K562 (cell line): ENCODE measurements around the gene ZNF609. TPM values are rescaled to one million over a fixed set of nuclear protein-coding genes. Genes with fewer than 3 reads are reported as not detected.

Experiments
- COPS2 ChIP-seq: fragments of 450-650 bp; conservative IDR thresholded peaks from 2 replicates; pipeline ENCODE4 v1.6.1; 2016; ENCODE audit warnings: mild to moderate bottlenecking, moderate library complexity
- CXXC5 ChIP-seq: fragments of 250-450 bp; sonication (Bioruptor Pico); IDR thresholded peaks from 2 replicates; pipeline ENCODE4 v1.8.0; 2022; ENCODE audit warnings: inconsistent platforms, mild to moderate bottlenecking, moderate library complexity
- DMBX1 ChIP-seq: fragments of 250-450 bp; sonication (Bioruptor Pico); IDR thresholded peaks from 2 replicates; pipeline ENCODE4 v1.8.0; 2022; ENCODE audit warnings: inconsistent platforms, mild to moderate bottlenecking, moderate library complexity, borderline replicate concordance
- ESRRB ChIP-seq: fragments of 250-450 bp; sonication (Bioruptor Pico); IDR thresholded peaks from 2 replicates; pipeline ENCODE4 v1.5.0; 2020; ENCODE audit warnings: mild to moderate bottlenecking, moderate library complexity, borderline replicate concordance
- GATAD2A ChIP-seq: fragments of 450-650 bp; IDR thresholded peaks from 2 replicates; pipeline ENCODE4 v1.6.1; 2017
- MCM7 ChIP-seq, 2 experiments: fragments of 450-650 bp; IDR thresholded peaks; 2 replicates each; pipeline ENCODE4 v1.6.1; 2016 to 2018
- MLX ChIP-seq, 2 experiments: fragments of 450-650 bp in 1 of 2; sonication (generic) in 1 of 2; formaldehyde crosslinking; conservative IDR thresholded peaks; 2 replicates each; pipeline versions ENCODE4 v1.4.0 to v1.8.1; 2020 to 2022; ENCODE audit warnings: mild to moderate bottlenecking in 1 of 2, missing genetic modification reagents in 1 of 2
- NFE2 ChIP-seq: IDR thresholded peaks from 2 replicates; pipeline ENCODE4 v1.6.1; 2014; ENCODE audit warnings: antibody characterized with exemption, low read depth
- NFXL1 ChIP-seq: fragments of 450-650 bp; formaldehyde crosslinking; IDR thresholded peaks from 2 replicates; pipeline ENCODE4 v1.4.0; 2021; ENCODE audit warnings: mild to moderate bottlenecking
- NONO ChIP-seq, 2 experiments: fragments of 200-400 bp in 1 of 2; fragments of 450-650 bp in 1 of 2; formaldehyde crosslinking in 1 of 2; IDR thresholded peaks; 2 replicates each; pipeline ENCODE4 v1.6.1; 2017; ENCODE audit warnings: low read depth in 2 of 2, mild to moderate bottlenecking in 2 of 2, moderate library complexity in 2 of 2, low read length in 1 of 2
- PRMT5 ChIP-seq: sonication (generic); formaldehyde crosslinking; IDR thresholded peaks from 2 replicates; pipeline ENCODE4 v1.5.0; 2020; ENCODE audit warnings: missing genetic modification reagents
- RFX1 ChIP-seq: fragments of 450-650 bp; IDR thresholded peaks from 2 replicates; pipeline ENCODE4 v1.6.1; 2016; ENCODE audit warnings: mild to moderate bottlenecking, moderate library complexity
- RFX7 ChIP-seq: fragments of 250-450 bp; sonication (Bioruptor Pico); IDR thresholded peaks from 2 replicates; pipeline ENCODE4 v1.5.1; 2021; ENCODE audit warnings: mild to moderate bottlenecking
- SETDB1 ChIP-seq: IDR thresholded peaks from one replicate; pipeline ENCODE4 v1.6.1; 2012; ENCODE audit warnings: low read length, control low read depth, inconsistent platforms
- SREBF2 ChIP-seq: sonication (generic); formaldehyde crosslinking; IDR thresholded peaks from 2 replicates; pipeline ENCODE4 v1.4.0; 2020; ENCODE audit warnings: mild to moderate bottlenecking, missing genetic modification reagents
- ZEB2 ChIP-seq: fragments of 450-650 bp; IDR thresholded peaks from 2 replicates; pipeline ENCODE4 v1.6.1; 2016
- ZNF133 ChIP-seq: fragments of 250-450 bp; sonication (Bioruptor Pico); IDR thresholded peaks from 2 replicates; pipeline ENCODE4 v1.4.0; 2020; ENCODE audit warnings: mild to moderate bottlenecking
- ZNF518B ChIP-seq: fragments of 250-450 bp; sonication (Bioruptor Pico); IDR thresholded peaks from 2 replicates; pipeline ENCODE4 v1.5.0; 2021; ENCODE audit warnings: mild to moderate bottlenecking, moderate library complexity
- ZNF551 ChIP-seq: fragments of 250-450 bp; sonication (Bioruptor Pico); IDR thresholded peaks from 2 replicates; pipeline ENCODE4 v1.5.0; 2021; ENCODE audit warnings: mild to moderate bottlenecking, moderate library complexity
- ZNF699 ChIP-seq: fragments of 250-450 bp; sonication (Bioruptor Pico); IDR thresholded peaks from 2 replicates; pipeline ENCODE4 v1.8.0; 2021; ENCODE audit warnings: mild to moderate bottlenecking, moderate library complexity; ENCODE audit not compliant: insufficient replicate concordance
- ZNF785 ChIP-seq: fragments of 250-450 bp; sonication (Bioruptor Pico); IDR thresholded peaks from 2 replicates; pipeline ENCODE4 v1.4.0; 2020; ENCODE audit warnings: mild to moderate bottlenecking
- ZNF79 ChIP-seq: fragments of 250-450 bp; sonication (Bioruptor Pico); IDR thresholded peaks from 2 replicates; pipeline ENCODE4 v1.4.0; 2020; ENCODE audit warnings: low read depth, mild to moderate bottlenecking, moderate library complexity
- ZSCAN29 ChIP-seq: fragments of 450-650 bp; IDR thresholded peaks from 2 replicates; pipeline ENCODE4 v1.6.1; 2017
- ZSCAN32 ChIP-seq: fragments of 450-650 bp; formaldehyde crosslinking; IDR thresholded peaks from 2 replicates; pipeline ENCODE4 v1.4.0; 2020; ENCODE audit warnings: mild to moderate bottlenecking, moderate library complexity
- polyA plus RNA-seq, 8 experiments: library from polyadenylated mRNA; depleted of rRNA in 4 of 8; stranded (reverse) in 5 of 8; unstranded in 3 of 8; fragments of >200 nt; fragmentation: Nextera tagmentation in 2 of 8; fragmentation: Illumina TruSeq in 1 of 8; extraction: Ambion mirVana in 2 of 8; extraction: Trizol in 1 of 8; gene quantifications; 2 replicates each; pipeline versions ENCODE4 v1.2.1 to v1.2.3, GENCODE V29; 2011 to 2014; ENCODE audit warnings: inconsistent platforms in 1 of 8, missing spikeins in 1 of 8
- total RNA-seq, 7 experiments: library from RNA; depleted of rRNA in 6 of 7; stranded (reverse); fragments of >200 nt in 6 of 7; fragmentation: Illumina TruSeq in 2 of 7; extraction: Trizol in 2 of 7; gene quantifications; 2 replicates each; pipeline versions ENCODE4 v1.2.1 to v1.2.3, GENCODE V29; 2011 to 2021; ENCODE audit warnings: low replicate concordance in 1 of 7
- TF ChIP-seq, protein P1 (sequence below): conservative IDR thresholded peaks from 2 replicates; pipeline ENCODE4 v1.6.1; 2011; ENCODE audit warnings: low read depth, mild to moderate bottlenecking, low read length; ENCODE audit not compliant: control insufficient read depth
- TF ChIP-seq, protein P2 (sequence below): fragments of 450-650 bp; formaldehyde crosslinking; conservative IDR thresholded peaks from 2 replicates; pipeline ENCODE4 v1.4.0; 2022; ENCODE audit warnings: mild to moderate bottlenecking, missing genetic modification characterization

The ZNF609 gene
- total and polyA plus RNA-seq, 9 of the 15 experiments (the other 6 are each of a cell fraction or from before 2014, with no cell fraction given), result 3.0 to 38.7 (median 17.8) TPM

DNA sequence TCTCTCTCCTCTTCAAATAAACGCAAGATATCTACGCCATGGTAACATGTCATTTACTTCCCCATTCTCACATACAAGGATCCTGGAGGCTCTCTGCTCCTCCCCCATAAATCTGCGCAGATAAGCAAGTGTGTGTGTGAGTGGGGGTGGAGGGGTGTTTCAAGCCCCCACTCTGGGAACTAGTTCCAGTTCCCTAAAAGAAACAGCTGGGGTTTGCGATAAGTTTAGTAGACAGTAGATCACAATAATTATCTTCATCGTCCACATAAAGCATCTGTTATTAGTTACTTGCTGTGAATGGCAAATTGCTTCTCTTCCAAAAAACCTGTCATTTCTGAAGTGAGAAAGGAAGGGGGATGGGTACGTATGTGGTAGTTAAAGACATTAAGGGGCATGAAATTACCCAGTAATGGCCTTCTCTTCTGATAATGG, 235.2 kb downstream of the ZNF609 start (continued):
- TF ChIP-seq NFXL1 (CRISPR knock-in tag), result no peak
- TF ChIP-seq ZNF785 (CRISPR knock-in tag), result no peak
- TF ChIP-seq, protein P1, sequence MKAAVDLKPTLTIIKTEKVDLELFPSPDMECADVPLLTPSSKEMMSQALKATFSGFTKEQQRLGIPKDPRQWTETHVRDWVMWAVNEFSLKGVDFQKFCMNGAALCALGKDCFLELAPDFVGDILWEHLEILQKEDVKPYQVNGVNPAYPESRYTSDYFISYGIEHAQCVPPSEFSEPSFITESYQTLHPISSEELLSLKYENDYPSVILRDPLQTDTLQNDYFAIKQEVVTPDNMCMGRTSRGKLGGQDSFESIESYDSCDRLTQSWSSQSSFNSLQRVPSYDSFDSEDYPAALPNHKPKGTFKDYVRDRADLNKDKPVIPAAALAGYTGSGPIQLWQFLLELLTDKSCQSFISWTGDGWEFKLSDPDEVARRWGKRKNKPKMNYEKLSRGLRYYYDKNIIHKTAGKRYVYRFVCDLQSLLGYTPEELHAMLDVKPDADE, result no peak
- peak; percentile 65 for TF ChIP-seq GATAD2A
- no peak for TF ChIP-seq PRMT5 (CRISPR knock-in tag)
- TF ChIP-seq ZNF551 (CRISPR knock-in tag), result no peak
- no peak for TF ChIP-seq ZNF133 (CRISPR knock-in tag)
- no peak for TF ChIP-seq COPS2
- no peak for TF ChIP-seq ZSCAN29
- no peak for TF ChIP-seq ZNF699 (CRISPR knock-in tag)
- no peak for TF ChIP-seq MCM7 (IDR thresholded peaks at IDR 0.05)
- peak; percentile 62 for TF ChIP-seq ZEB2
- TF ChIP-seq DMBX1 (CRISPR knock-in tag), result peak; percentile 80
- peak in 1 of 2 experiments; percentile 68; a peak in 2 of 4 replicates for TF ChIP-seq NONO (IDR thresholded peaks at IDR 0.05; ENCODE audit: low read depth in 2 of 2, low read length in 1 of 2)
- TF ChIP-seq ZNF518B (CRISPR knock-in tag), result no peak
- no peak for TF ChIP-seq SREBF2 (CRISPR knock-in tag)
- TF ChIP-seq SETDB1, result no peak
- TF ChIP-seq MLX (CRISPR knock-in tag; conservative IDR thresholded peaks at IDR 0.05), result no peak
- no peak for TF ChIP-seq RFX7 (CRISPR knock-in tag)
- TF ChIP-seq ESRRB (CRISPR knock-in tag), result no peak
- peak; percentile 60 for TF ChIP-seq RFX1
- TF ChIP-seq NFE2, result peak; percentile 56; the same call in 1 of the 2 replicates
- TF ChIP-seq CXXC5 (CRISPR knock-in tag), result peak; percentile 95
- no peak for TF ChIP-seq ZSCAN32
- TF ChIP-seq, protein P2, sequence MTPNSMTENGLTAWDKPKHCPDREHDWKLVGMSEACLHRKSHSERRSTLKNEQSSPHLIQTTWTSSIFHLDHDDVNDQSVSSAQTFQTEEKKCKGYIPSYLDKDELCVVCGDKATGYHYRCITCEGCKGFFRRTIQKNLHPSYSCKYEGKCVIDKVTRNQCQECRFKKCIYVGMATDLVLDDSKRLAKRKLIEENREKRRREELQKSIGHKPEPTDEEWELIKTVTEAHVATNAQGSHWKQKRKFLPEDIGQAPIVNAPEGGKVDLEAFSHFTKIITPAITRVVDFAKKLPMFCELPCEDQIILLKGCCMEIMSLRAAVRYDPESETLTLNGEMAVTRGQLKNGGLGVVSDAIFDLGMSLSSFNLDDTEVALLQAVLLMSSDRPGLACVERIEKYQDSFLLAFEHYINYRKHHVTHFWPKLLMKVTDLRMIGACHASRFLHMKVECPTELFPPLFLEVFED (CRISPR knock-in tag), result peak; percentile 74
- 0 out of 2 replicates have a peak, but pooled peaks have one; percentile 53 for TF ChIP-seq ZNF79 (CRISPR knock-in tag)
